Measurements from ENCODE around the gene PDE1A. TPM values are rescaled to one million over a fixed set of nuclear protein-coding genes. Genes with fewer than 3 reads are reported as not detected.

Gene PDE1A
- total and polyA plus RNA-seq, 10 of the 15 experiments (the other 5 are each of a cell fraction or from before 2014, with no cell fraction given): 1.1 TPM; not detected in 9

DNA sequence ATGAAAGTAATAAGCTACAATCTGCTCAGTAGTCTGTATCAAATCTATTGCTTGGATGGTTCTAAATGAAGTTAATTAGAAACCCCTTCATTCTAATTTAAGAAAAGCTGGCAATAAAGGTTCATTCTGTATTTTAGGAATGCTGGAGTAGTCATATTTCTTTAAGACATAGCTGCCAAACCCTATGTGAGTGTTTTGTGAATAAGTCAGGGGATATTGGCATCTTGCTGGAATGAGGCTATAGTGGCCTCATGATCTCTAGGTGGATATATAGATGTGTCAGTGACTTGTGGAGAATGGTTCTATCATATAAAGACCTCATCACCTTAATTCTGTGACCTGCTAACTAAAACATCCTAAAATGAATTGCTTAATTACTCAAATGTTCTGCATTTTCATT, 196.3 kb downstream of the PDE1A start (continued):
- TF ChIP-seq, protein P1, sequence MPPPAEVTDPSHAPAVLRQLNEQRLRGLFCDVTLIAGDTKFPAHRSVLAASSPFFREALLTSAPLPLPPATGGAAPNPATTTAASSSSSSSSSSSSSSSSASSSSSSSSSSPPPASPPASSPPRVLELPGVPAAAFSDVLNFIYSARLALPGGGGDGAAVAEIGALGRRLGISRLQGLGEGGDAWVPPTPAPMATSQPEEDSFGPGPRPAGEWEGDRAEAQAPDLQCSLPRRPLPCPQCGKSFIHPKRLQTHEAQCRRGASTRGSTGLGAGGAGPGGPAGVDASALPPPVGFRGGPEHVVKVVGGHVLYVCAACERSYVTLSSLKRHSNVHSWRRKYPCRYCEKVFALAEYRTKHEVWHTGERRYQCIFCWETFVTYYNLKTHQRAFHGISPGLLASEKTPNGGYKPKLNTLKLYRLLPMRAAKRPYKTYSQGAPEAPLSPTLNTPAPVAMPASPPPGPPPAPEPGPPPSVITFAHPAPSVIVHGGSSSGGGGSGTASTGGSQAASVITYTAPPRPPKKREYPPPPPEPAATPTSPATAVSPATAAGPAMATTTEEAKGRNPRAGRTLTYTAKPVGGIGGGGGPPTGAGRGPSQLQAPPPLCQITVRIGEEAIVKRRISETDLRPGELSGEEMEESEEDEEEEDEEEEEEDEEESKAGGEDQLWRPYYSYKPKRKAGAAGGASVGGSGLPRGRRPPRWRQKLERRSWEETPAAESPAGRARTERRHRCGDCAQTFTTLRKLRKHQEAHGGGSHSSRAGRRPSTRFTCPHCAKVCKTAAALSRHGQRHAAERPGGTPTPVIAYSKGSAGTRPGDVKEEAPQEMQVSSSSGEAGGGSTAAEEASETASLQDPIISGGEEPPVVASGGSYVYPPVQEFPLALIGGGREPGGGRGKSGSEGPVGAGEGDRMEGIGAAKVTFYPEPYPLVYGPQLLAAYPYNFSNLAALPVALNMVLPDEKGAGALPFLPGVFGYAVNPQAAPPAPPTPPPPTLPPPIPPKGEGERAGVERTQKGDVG (CRISPR knock-in tag; IDR thresholded peaks at IDR 0.05): no peak
- TF ChIP-seq MEF2B (IDR thresholded peaks at IDR 0.05; ENCODE audit: partially characterized antibody, poor library complexity, severe bottlenecking) (no peak), NRF1 (conservative IDR thresholded peaks at IDR 0.05; ENCODE audit: low read depth, low read length) (no peak), SREBF2 (IDR thresholded peaks at IDR 0.05; ENCODE audit: low read length) (no peak), FOXK2 (IDR thresholded peaks at IDR 0.05) (no peak), PAX5 (IDR thresholded peaks at IDR 0.05; ENCODE audit: borderline replicate concordance, low read depth, low read length) (no peak)
- TF ChIP-seq, protein P2, sequence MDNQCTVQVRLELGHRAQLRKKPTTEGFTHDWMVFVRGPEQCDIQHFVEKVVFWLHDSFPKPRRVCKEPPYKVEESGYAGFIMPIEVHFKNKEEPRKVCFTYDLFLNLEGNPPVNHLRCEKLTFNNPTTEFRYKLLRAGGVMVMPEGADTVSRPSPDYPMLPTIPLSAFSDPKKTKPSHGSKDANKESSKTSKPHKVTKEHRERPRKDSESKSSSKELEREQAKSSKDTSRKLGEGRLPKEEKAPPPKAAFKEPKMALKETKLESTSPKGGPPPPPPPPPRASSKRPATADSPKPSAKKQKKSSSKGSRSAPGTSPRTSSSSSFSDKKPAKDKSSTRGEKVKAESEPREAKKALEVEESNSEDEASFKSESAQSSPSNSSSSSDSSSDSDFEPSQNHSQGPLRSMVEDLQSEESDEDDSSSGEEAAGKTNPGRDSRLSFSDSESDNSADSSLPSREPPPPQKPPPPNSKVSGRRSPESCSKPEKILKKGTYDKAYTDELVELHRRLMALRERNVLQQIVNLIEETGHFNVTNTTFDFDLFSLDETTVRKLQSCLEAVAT (IDR thresholded peaks at IDR 0.05): no peak

DNA sequence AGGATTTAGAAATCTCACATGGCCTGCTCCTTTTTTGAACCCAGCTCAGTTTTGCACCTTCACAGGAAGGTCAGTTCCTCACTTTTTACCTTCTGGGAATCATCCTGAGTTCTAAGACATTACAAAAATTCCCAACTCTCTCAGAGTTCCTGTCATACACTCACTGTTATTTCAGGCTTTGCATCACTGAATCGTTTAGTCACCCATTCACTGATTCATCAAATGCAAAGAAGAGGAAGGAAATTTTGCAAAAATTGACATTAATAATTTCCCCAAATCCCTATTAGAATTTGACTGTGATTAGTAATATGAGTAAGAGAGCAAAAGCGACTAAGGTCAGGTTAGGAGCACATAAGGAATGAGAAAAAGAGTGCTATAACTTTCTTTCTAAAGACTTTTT, 197.5 kb downstream of the PDE1A start:
- ChIA-PET SMC1A (ENCODE audit: uncharacterized antibody, unreplicated experiment) (interaction anchor here (1.6 kb wide), 1 partner anchor 419 kb away, joined by 4 read pairs; no protein-coding TSS in a partner anchor), RAD21 (ENCODE audit: unreplicated experiment) (no interaction called here), CTCF (interaction anchor here (1.0 kb wide), 1 partner anchor 12 kb away, joined by 3 read pairs; no protein-coding TSS in a partner anchor), POLR2A (no interaction called here)
- no peak overlapping the region for H2AFZ ChIP-seq (ENCODE audit: control insufficient read depth, low read depth, low read length)
- no peaks in the 10 kb centered on the region for H4K20me1 ChIP-seq (ENCODE audit: control insufficient read depth, insufficient read depth)
- no peaks in the 10 kb centered on the region for H3K36me3 ChIP-seq (ENCODE audit: control insufficient read depth in 2 of 2, insufficient read depth in 2 of 2, low read length in 1 of 2)
- ATAC-seq: no peak
- no peaks in the 10 kb centered on the region for H3K9me3 ChIP-seq (replicated peaks; ENCODE audit: control insufficient read depth, insufficient read depth, low read length)
- no peak overlapping the region for H3K9ac ChIP-seq (ENCODE audit: control insufficient read depth, insufficient read depth, low read length)
- H3K27me3 ChIP-seq (replicated peaks in 1 of 2; ENCODE audit: control insufficient read depth in 2 of 2, insufficient read depth in 2 of 2, low read length in 1 of 2): no peaks in the 10 kb centered on the region
- H3K4me1 ChIP-seq (ENCODE audit: control insufficient read depth, insufficient read depth, low read length): no peaks in the 10 kb centered on the region
- H3K4me2 ChIP-seq (ENCODE audit: control insufficient read depth, insufficient read depth): no peak overlapping the region
- no peak overlapping the region for H3K27ac ChIP-seq (ENCODE audit: control insufficient read depth, insufficient read depth)
- no peak overlapping the region for H3K4me3 ChIP-seq
- no peak for DNase-seq (ENCODE audit: low read depth, low spot score)
- intact Hi-C loops (cut with micrococcal nuclease; ENCODE audit: unreplicated experiment): no loop called here
- no TSS peak for BruUV-seq (replicated peaks)
- no peak for FAIRE-seq
- in situ Hi-C loops (cut with MboI): no loop called here
- no peaks in the 10 kb centered on the region for H3K79me2 ChIP-seq (ENCODE audit: control insufficient read depth, insufficient read depth, low read length)
- 0% methylated on average over 2 of the region's 2 CpGs for WGBS (ENCODE audit: insufficient coverage, insufficient replicate concordance, low lambda C conversion rate, missing lambda C conversion rate)
- TF ChIP-seq FOXM1 (IDR thresholded peaks at IDR 0.05; ENCODE audit: low read depth, low read length): no peak
- no peak for TF ChIP-seq NRF1 (conservative IDR thresholded peaks at IDR 0.05; ENCODE audit: low read depth, low read length)
- TF ChIP-seq ZBED1 (IDR thresholded peaks at IDR 0.05; ENCODE audit: borderline replicate concordance): no peak
- TF ChIP-seq YY1 (IDR thresholded peaks at IDR 0.05; ENCODE audit: low read depth, low read length): no peak
- no peak for TF ChIP-seq ZNF274 (IDR thresholded peaks at IDR 0.05; ENCODE audit: insufficient read depth, insufficient read length)
- TF ChIP-seq CBFB (IDR thresholded peaks at IDR 0.05; ENCODE audit: low read depth): no peak
- TF ChIP-seq, protein P3, sequence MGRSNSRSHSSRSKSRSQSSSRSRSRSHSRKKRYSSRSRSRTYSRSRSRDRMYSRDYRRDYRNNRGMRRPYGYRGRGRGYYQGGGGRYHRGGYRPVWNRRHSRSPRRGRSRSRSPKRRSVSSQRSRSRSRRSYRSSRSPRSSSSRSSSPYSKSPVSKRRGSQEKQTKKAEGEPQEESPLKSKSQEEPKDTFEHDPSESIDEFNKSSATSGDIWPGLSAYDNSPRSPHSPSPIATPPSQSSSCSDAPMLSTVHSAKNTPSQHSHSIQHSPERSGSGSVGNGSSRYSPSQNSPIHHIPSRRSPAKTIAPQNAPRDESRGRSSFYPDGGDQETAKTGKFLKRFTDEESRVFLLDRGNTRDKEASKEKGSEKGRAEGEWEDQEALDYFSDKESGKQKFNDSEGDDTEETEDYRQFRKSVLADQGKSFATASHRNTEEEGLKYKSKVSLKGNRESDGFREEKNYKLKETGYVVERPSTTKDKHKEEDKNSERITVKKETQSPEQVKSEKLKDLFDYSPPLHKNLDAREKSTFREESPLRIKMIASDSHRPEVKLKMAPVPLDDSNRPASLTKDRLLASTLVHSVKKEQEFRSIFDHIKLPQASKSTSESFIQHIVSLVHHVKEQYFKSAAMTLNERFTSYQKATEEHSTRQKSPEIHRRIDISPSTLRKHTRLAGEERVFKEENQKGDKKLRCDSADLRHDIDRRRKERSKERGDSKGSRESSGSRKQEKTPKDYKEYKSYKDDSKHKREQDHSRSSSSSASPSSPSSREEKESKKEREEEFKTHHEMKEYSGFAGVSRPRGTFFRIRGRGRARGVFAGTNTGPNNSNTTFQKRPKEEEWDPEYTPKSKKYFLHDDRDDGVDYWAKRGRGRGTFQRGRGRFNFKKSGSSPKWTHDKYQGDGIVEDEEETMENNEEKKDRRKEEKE (IDR thresholded peaks at IDR 0.05): no peak
- TF ChIP-seq GABPA (IDR thresholded peaks at IDR 0.05; ENCODE audit: low read depth): no peak
- no peak for TF ChIP-seq HCFC1 (IDR thresholded peaks at IDR 0.05; ENCODE audit: low read length)
- no peak for TF ChIP-seq WRNIP1 (IDR thresholded peaks at IDR 0.05; ENCODE audit: borderline replicate concordance, low read depth, low read length)
- TF ChIP-seq MTA2 (IDR thresholded peaks at IDR 0.05; ENCODE audit: low read depth): no peak
- TF ChIP-seq NFXL1 (IDR thresholded peaks at IDR 0.05; ENCODE audit: borderline replicate concordance): no peak

Data from GM12878 (cell line).